Stomach smooth muscle (tissue), 2 donors: ENCODE measurements around the gene ADIRF.
"Not testable (repeated sequence)": the region's sequence is repeated elsewhere in the genome, so short reads cannot be mapped to it uniquely, and the experiment has no call there.

Experiments
- H3K27ac ChIP-seq: one replicate; pipeline ENCODE4 v1.7.0; 2013; ENCODE audit warnings: mild to moderate bottlenecking, low read length, inconsistent platforms
- H3K27me3 ChIP-seq, 2 donors: one replicate each; pipeline ENCODE4 v1.7.0; 2013; ENCODE audit warnings: low read length in 2 of 2; ENCODE audit not compliant: insufficient read depth in 2 of 2, control insufficient read depth in 1 of 2
- H3K36me3 ChIP-seq, 2 donors: one replicate each; pipeline ENCODE4 v1.7.0; 2013; ENCODE audit warnings: low read length in 2 of 2; ENCODE audit not compliant: control insufficient read depth in 2 of 2, insufficient read depth in 2 of 2
- H3K4me1 ChIP-seq: one replicate; pipeline ENCODE4 v1.7.0; 2013; ENCODE audit warnings: low read length; ENCODE audit not compliant: control insufficient read depth, insufficient read depth
- H3K4me3 ChIP-seq, 2 donors: one replicate each; pipeline ENCODE4 v1.7.0; 2013; ENCODE audit warnings: low read length in 2 of 2
- H3K9ac ChIP-seq, 2 donors: one replicate each; pipeline ENCODE4 v1.7.0; 2013; ENCODE audit warnings: low read length in 2 of 2, mild to moderate bottlenecking in 1 of 2
- H3K9me3 ChIP-seq, 2 donors: one replicate each; pipeline ENCODE4 v1.7.0; 2013; ENCODE audit warnings: low read length in 2 of 2; ENCODE audit not compliant: control insufficient read depth in 2 of 2
- donor health status: healthy.
- donor health status: Pancreatic carcinoma.

The ADIRF gene

DNA sequence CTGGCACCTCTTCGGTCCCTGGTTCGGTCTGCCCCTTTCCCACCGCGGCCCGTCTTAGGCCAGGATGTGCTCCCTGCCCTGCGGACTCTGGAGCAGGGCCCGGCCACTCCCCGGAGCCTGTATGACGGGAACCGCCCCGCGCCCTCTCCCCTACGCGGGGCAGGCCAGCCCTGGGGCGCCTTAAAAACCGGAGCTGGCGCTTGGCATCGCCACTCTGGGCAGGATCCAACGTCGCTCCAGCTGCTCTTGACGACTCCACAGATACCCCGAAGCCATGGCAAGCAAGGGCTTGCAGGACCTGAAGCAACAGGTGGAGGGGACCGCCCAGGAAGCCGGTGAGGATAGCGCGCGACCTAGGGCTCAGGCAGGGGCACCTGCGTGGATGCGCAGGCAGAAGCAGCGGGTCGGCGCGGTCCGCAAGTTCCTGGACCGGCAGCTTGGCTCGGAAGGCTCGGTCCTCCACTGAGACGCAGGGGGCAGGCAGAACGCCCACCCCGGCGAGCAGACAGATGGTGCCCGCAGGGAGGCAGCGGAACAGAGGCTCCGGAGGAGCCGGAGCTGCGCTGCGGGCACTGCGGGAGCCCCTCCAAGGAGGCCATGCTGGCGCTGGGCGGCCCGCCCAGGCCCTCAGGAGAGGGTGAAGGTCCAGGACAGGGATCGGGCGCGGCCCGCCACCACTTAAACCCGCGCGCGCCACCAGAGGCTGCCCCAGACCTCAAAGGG lies at the start of gene ADIRF:
ADIRF (plus strand) TSS at position 212 of the 723 bp plus-strand sequence; CDS start at position 275, 63 bp downstream.
- Histone ChIP-seq H3K36me3 (no peaks in the 10 kb centered on the region), H3K4me1 (peaks cover 61% of the 10 kb centered on the region), H3K9ac (peak within 1 kb of the TSS; percentile 87 to 90), H3K9me3 (no peaks in the 10 kb centered on the region), H3K27ac (peak within 1 kb of the TSS; percentile 97), H3K27me3 (no peaks in the 10 kb centered on the region), H3K4me3 (peak within 1 kb of the TSS; percentile 47 to 82)

DNA sequence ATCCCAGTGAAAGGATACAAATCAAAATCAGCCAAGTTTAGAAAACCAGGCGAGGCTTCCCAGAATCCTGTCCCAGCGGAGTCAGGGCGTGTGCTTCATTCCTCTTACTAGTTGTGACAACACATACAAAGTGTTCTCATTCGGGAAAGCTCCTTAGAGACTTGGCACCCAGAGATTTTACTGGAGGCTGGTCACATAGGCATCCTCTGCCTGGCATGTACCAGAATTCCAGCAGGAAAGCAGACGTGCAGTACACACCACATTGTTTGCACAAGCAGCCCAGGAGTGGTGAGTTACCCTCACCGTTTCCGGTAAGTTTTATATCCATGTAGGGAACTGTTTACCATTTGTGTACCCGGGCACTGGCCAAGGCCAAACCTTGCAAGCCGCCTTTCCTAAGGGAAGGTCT lies 45.7 kb upstream of the ADIRF start:
- Histone ChIP-seq H3K9me3 (no peaks in the 10 kb centered on the region), H3K36me3 (peaks cover 21 to 22% of the 10 kb centered on the region in 2 donors), H3K27me3 (no peaks in the 10 kb centered on the region), H3K27ac (peak overlapping the region; percentile 77), H3K4me1 (peaks cover 14% of the 10 kb centered on the region), H3K9ac (peak overlapping the region in 1 of 2 donors; percentile 44), H3K4me3 (no peak overlapping the region)

DNA sequence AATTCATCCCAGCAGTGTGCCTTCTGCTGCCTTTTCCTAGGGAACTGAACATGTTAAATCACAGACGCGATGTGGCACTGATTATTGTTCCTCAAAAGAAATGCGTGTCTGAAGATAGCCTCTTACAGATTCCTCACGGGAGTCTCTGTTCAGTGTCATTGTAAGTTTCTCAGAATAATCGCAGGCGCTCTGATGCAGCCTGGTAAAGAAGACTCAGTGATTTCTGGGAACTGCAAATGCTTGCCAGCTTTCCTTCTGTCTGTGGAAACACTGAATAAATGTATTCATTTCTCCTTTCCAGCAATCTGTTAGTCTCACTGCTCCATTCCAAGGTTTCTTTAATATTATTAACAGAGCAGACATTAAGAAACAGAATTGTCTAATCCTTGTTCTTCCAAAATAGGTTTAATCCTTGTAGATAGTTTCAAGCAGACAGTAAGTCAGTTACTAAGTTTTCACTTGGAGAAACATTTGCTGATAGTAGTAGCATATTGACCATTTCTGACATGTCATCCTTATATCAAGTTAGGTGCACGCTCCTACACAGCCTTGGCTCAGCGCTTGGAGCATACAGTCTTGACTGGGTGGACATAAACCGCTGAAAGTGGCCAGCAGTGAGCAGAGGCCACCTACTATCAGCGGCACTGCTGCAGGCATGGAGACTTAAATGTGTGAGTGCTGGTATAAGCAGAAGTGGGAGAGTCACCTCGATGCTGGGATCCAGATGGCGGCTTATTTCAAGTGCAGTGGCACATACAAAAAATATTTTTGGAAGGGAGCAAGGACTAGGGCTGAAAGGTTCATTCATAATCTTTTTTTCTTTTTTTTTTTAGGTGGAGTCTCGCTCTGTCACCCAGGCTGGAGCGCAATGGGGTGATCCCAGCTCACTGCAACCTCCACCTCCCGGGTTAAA lies 38.6 kb upstream of the ADIRF start:
- peak overlapping the region; percentile 37 for H3K27ac ChIP-seq
- H3K27me3 ChIP-seq = no peaks in the 10 kb centered on the region
- H3K36me3 ChIP-seq = peaks cover 3 to 9% of the 10 kb centered on the region in 2 donors
- peak overlapping the region; percentile 29 to 58 for H3K9ac ChIP-seq
- no peaks in the 10 kb centered on the region for H3K9me3 ChIP-seq
- H3K4me1 ChIP-seq = peaks cover 11% of the 10 kb centered on the region
- H3K4me3 ChIP-seq = no peak overlapping the region

DNA sequence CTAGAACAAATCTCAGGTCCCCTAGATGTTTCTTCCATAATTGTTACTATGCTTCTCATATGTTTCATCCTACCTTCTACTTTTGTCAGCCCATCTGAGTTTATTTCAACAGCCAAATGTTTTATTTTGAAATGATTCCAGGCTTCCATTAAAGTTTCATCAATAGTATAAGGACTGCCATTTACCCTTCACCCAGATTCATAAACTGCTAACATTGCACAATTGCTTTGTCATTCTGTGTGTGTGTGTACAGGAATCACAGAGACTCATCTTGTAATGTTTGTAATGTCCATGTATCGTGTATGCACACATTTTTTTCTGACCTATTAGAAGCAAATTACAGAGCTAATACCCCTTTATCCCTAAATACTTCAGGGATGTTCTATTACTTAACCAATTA lies 36.4 kb upstream of the ADIRF start:
- H3K27ac ChIP-seq = peak overlapping the region; percentile 0
- H3K9me3 ChIP-seq = no peaks in the 10 kb centered on the region
- peaks cover 3 to 11% of the 10 kb centered on the region in 2 donors for H3K36me3 ChIP-seq
- H3K27me3 ChIP-seq = no peaks in the 10 kb centered on the region
- H3K4me3 ChIP-seq = no peak overlapping the region
- no peak overlapping the region for H3K9ac ChIP-seq
- H3K4me1 ChIP-seq = peaks cover 11% of the 10 kb centered on the region

DNA sequence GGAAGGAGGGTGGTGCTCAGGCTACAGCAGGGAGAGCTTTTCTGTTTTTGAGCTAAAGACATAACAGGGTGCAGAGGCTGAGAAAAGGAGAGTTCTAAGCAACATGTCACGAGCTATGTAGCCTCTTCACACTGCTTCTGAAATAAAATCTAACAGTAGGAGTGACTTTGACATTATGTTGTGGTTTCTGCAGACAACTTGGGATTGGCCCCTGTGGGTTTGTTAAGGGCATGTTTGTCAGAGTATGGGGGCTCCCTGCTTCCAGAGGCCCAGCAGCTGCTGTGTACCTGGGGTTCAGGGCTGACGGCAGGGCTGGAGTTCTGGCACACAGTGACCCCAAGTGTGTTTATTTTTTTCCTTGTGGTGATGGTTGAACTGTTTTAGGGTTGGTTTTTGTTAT lies 35.6 kb upstream of the ADIRF start:
- H3K27me3 ChIP-seq = no peaks in the 10 kb centered on the region
- no peaks in the 10 kb centered on the region for H3K9me3 ChIP-seq
- peaks cover 3 to 11% of the 10 kb centered on the region in 2 donors for H3K36me3 ChIP-seq
- H3K27ac ChIP-seq = peak overlapping the region; percentile 0
- no peak overlapping the region for H3K4me3 ChIP-seq
- H3K9ac ChIP-seq = no peak overlapping the region
- H3K4me1 ChIP-seq = peaks cover 13% of the 10 kb centered on the region

DNA sequence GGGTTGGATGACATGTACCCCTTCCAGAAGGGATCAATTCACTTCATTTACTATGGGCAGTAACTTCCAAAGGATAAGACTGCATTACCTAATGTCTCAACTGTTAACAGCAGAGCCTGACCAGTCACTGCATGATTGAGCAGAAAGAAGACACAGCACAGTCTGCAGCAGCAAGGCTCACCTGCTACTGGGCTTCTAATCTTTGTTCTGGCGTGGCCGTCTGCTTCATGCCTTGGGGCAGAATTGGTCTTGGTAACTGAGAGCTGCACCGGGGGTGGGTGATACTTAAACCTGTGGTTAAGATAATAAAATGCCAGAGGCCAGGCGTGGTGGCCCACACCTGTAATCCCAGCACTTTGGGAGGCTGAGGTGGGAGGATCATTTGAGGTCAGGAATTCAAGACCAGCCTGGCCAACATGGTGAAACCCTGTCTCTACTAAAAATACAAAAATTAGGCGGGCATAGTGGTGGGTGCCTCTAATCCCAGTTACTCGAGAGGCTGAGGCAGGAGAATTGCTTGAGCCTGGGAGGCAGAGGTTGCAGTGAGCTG lies 34.0 kb upstream of the ADIRF start:
- H3K4me1 ChIP-seq = peaks cover 15% of the 10 kb centered on the region
- not testable (repeated sequence) for H3K27ac ChIP-seq, H3K4me3 ChIP-seq, H3K9ac ChIP-seq, H3K9me3 ChIP-seq, H3K27me3 ChIP-seq
- H3K36me3 ChIP-seq = peaks cover 3 to 11% of the 10 kb centered on the region in 2 donors

DNA sequence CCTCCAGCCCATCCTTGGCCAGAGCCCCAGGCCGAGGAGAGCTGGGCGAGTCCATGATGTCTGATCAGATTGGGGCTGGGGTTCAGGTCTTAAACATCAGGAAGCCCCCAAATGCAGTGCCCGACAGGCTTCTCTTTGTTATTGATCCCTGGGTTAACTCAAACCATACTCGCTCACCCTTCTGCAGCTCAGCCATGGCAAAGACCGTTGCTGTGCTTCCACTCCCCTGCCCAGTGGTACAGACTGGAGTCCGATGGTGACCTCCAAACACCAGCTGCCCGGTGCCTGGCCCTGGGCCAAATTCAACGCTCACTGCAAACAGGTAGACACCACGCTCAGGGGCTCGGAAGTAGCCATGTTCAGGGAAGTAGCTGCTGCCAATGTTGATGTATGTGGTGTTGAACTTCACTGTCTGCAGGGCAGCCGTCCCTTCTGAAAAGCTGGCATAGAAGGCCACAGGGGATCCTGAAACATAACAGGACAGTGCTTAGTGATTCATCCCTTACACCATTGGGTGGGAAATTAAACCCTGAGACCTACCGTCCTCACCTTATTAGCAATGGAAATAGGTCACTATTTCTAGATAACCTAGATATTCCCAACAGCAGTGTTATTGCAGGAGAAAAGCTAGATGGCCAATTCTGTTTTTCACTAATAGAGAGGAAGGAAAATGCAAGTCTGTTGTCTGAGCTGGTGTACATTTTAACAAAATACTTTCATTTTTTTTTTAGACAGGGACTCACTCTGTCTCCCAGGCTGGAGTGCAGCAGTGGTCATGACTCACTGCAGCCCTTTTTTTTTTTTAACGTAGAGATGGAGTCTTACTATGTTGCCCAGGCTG lies 31.4 kb upstream of the ADIRF start:
- Histone ChIP-seq H3K4me1 (peaks cover 11% of the 10 kb centered on the region), H3K36me3 (peaks cover 0 to 6% of the 10 kb centered on the region in 2 donors), H3K9me3 (no peaks in the 10 kb centered on the region), H3K4me3 (no peak overlapping the region), H3K9ac (no peak overlapping the region), H3K27ac (no peak overlapping the region), H3K27me3 (peaks cover 0 to under 1% of the 10 kb centered on the region in 2 donors)

DNA sequence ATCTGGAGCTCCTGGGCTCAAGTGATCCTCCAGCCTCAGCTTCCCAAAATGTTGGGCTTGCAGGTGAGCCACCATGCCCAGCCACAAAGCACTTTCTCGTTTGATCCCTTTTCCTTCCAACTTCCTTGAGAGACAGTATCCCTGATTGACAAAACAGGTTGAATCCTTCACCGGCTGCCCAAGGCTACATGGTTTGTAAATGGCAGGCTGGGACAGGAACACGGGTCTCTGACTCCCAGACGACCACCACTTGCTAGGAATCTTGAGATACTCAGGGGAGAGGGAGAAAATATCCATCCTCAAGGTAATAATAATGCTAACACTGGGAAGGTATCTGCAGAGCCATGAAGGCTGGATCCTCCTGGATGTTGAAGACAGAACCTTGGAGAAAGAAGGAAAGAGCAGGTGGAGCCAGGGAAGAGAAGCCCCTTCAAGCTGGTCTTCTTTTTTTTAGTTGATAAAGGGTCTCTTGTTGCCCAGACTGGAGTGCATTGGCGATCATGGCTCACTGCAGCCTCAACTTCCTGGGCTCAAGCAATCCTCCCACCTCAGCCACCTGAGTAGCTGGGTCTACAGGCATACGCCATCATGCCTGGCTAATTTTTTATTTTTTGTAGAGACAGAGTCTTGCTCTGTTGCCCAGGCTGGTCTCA lies 30.7 kb upstream of the ADIRF start:
- peaks cover 0 to 2% of the 10 kb centered on the region in 2 donors for H3K36me3 ChIP-seq
- no peak overlapping the region for H3K9ac ChIP-seq
- H3K27ac ChIP-seq = no peak overlapping the region
- H3K27me3 ChIP-seq = peaks cover 0 to 7% of the 10 kb centered on the region in 2 donors
- no peak overlapping the region for H3K4me3 ChIP-seq
- H3K9me3 ChIP-seq = no peaks in the 10 kb centered on the region
- H3K4me1 ChIP-seq = peaks cover 15% of the 10 kb centered on the region

DNA sequence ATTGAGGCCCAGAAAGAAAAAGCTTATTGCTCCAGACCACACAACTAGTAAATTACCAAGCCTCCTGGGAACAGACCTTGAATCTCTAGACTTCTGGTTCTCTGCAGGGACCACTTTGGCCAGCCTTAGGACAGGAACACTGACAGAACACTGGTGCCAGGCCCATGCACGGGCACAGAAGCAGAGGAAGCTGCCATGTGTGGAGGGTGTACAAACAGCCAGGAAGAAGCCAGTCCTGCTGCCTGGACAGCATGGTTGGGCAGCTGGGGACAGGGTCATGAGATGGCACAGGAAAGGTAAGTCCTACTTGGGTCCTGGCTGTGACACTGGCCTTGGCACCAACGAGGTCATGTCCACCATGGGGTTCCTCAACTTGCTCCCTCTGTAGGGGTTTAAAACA lies 30.0 kb upstream of the ADIRF start:
- H3K9me3 ChIP-seq = no peaks in the 10 kb centered on the region
- H3K9ac ChIP-seq = no peak overlapping the region
- H3K27me3 ChIP-seq = peaks cover 0 to 14% of the 10 kb centered on the region in 2 donors
- H3K4me1 ChIP-seq = peaks cover 17% of the 10 kb centered on the region
- no peak overlapping the region for H3K27ac ChIP-seq
- no peak overlapping the region for H3K4me3 ChIP-seq
- peaks cover 0 to 2% of the 10 kb centered on the region in 2 donors for H3K36me3 ChIP-seq
